ENCODE data around the gene PRKAG2. TPM values are rescaled to one million over a fixed set of nuclear protein-coding genes. Genes with fewer than 3 reads are reported as not detected.

Gene PRKAG2
- total RNA-seq, 4 donors from 2014 or later, result 19.5 to 30.8 (median 27.6) TPM

- no peak overlapping the region for H3K4me3 ChIP-seq (replicated peaks in 1 of 3)
- H3K9me3 ChIP-seq, result no peaks in the 10 kb centered on the region
- intact Hi-C loops (cut with DNase I), result no loop called here
- no peaks in the 10 kb centered on the region for H3K36me3 ChIP-seq
- TF ChIP-seq CTCF (IDR thresholded peaks at IDR 0.05), result no peak
- TF ChIP-seq POLR2A (IDR thresholded peaks at IDR 0.05), result no peak
- 84 to 85% methylated on average over 9 to 11 of the region's 11 CpGs for WGBS, 2 donors
- no peak overlapping the region for H3K27ac ChIP-seq
- no peak for DNase-seq
- H3K4me1 ChIP-seq, result peaks cover 1 to 8% of the 10 kb centered on the region in 2 donors
- H3K27me3 ChIP-seq, result no peaks in the 10 kb centered on the region
These were observed 131.2 kb downstream of the PRKAG2 start for GRCh38 chr7:151745706-151746105.

GRCh38 chr7:151744656-151745638 is 132.0 kb downstream of the PRKAG2 start:
- no peaks in the 10 kb centered on the region for H3K36me3 ChIP-seq
- DNase-seq, result peak; percentile 42 to 57

GRCh38 chr7:151744051-151744580 is 132.8 kb downstream of the PRKAG2 start:
- DNase-seq, result no peak
- WGBS, 2 donors, result 86 to 87% methylated on average over 15 to 16 of the region's 18 CpGs
- Histone ChIP-seq H3K9me3 (no peaks in the 10 kb centered on the region), H3K4me3 (replicated peaks in 1 of 3) (no peak overlapping the region), H3K36me3 (no peaks in the 10 kb centered on the region), H3K27me3 (no peaks in the 10 kb centered on the region), H3K27ac (no peak overlapping the region), H3K4me1 (peaks cover 10 to 18% of the 10 kb centered on the region in 2 donors)
- no peak for TF ChIP-seq POLR2A (IDR thresholded peaks at IDR 0.05)
- TF ChIP-seq CTCF (IDR thresholded peaks at IDR 0.05), result no peak
- intact Hi-C loops (cut with DNase I), result no loop called here

More at GRCh38 chr7:151744656-151745638, 132.0 kb downstream of the PRKAG2 start:
- no peaks in the 10 kb centered on the region for H3K9me3 ChIP-seq
- 67 to 68% methylated on average over 28 to 33 of the region's 33 CpGs for WGBS, 2 donors
- H3K4me1 ChIP-seq, result peaks cover 9 to 16% of the 10 kb centered on the region in 2 donors
- H3K27ac ChIP-seq, result no peak overlapping the region
- no peak for TF ChIP-seq POLR2A (IDR thresholded peaks at IDR 0.05)
- TF ChIP-seq CTCF (IDR thresholded peaks at IDR 0.05), result peak in 3 of 6 experiments; percentile 20 to 44 (median 33)
- no peak overlapping the region for H3K4me3 ChIP-seq (replicated peaks in 1 of 3)
- H3K27me3 ChIP-seq, result no peaks in the 10 kb centered on the region
- intact Hi-C loops (cut with DNase I), result no loop called here

GRCh38 chr7:151743481-151743983 is 133.4 kb downstream of the PRKAG2 start:
- no peak overlapping the region for H3K27ac ChIP-seq
- TF ChIP-seq CTCF (IDR thresholded peaks at IDR 0.05), result no peak
- TF ChIP-seq POLR2A (IDR thresholded peaks at IDR 0.05), result no peak
- WGBS, 2 donors, result 82 to 85% methylated on average over 8 to 10 of the region's 10 CpGs

More at GRCh38 chr7:151743481-151743983, 133.4 kb downstream of the PRKAG2 start:
- no peaks in the 10 kb centered on the region for H3K9me3 ChIP-seq
- no peak overlapping the region for H3K4me3 ChIP-seq (replicated peaks in 1 of 3)
- intact Hi-C loops (cut with DNase I), result no loop called here
- no peaks in the 10 kb centered on the region for H3K36me3 ChIP-seq
- no peak for DNase-seq
- no peaks in the 10 kb centered on the region for H3K27me3 ChIP-seq
- peaks cover 10 to 18% of the 10 kb centered on the region in 2 donors for H3K4me1 ChIP-seq

Measured in thyroid gland (tissue), 4 donors.